WTC11 (cell line): Measurements from ENCODE around the gene CSNK2A2. TPM values are rescaled to one million over a fixed set of nuclear protein-coding genes. Genes with fewer than 3 reads are reported as not detected.

Experiments
- ATAC-seq: fragments of 200-7000 bp; cut with Tn5 transposase; 2 replicates; pipeline ENCODE4 v1.10.0; 2021; ENCODE audit warnings: mild to moderate bottlenecking, moderate library complexity
- CTCF ChIA-PET: fragments of 300-600 bp; sonication (Branson Sonifier 250); formaldehyde crosslinking; loops from one replicate; lab custom pipeline; 2021; ENCODE audit warnings: antibody characterized with exemption; lab: Charles Lee
- POLR2A ChIA-PET: fragments of 350-600 bp; sonication (Branson Sonifier 250); formaldehyde crosslinking; loops from one replicate; lab custom pipeline; 2021; ENCODE audit warnings: antibody characterized with exemption; lab: Charles Lee
- DNase-seq: peaks from one replicate; pipeline ENCODE4 v3.0.0; 2021; ENCODE audit warnings: low spot score
- H3K27ac Mint-ChIP-seq: 2 replicates; pipeline ENCODE4 v1.8.0; 2021; ENCODE audit warnings: mixed read lengths
- H3K27me3 Mint-ChIP-seq: 2 replicates; pipeline ENCODE4 v1.8.0; 2021; ENCODE audit warnings: low read depth, mild to moderate bottlenecking, moderate library complexity, mixed read lengths
- H3K36me3 Mint-ChIP-seq: 2 replicates; pipeline ENCODE4 v1.8.0; 2021; ENCODE audit warnings: mixed read lengths
- H3K4me1 Mint-ChIP-seq: 2 replicates; pipeline ENCODE4 v1.8.0; 2022; ENCODE audit warnings: mixed read lengths
- H3K4me3 Mint-ChIP-seq: 2 replicates; pipeline ENCODE4 v1.8.0; 2021; ENCODE audit warnings: mild to moderate bottlenecking, moderate library complexity, mixed read lengths
- H3K9me3 Mint-ChIP-seq: 2 replicates; pipeline ENCODE4 v1.8.0; 2021; ENCODE audit warnings: mixed read lengths
- CBFB ChIP-seq: sonication (generic); formaldehyde crosslinking; IDR thresholded peaks from 2 replicates; pipeline ENCODE4 v1.8.1; 2022; ENCODE audit warnings: mild to moderate bottlenecking, low read depth, missing genetic modification reagents
- ESRRA ChIP-seq: sonication (generic); formaldehyde crosslinking; IDR thresholded peaks from 2 replicates; pipeline ENCODE4 v1.8.1; 2022; ENCODE audit warnings: mild to moderate bottlenecking, missing genetic modification reagents, borderline replicate concordance
- FOXJ3 ChIP-seq: sonication (generic); formaldehyde crosslinking; IDR thresholded peaks from 2 replicates; pipeline ENCODE4 v1.9.0; 2021; ENCODE audit warnings: missing genetic modification reagents, mild to moderate bottlenecking, borderline replicate concordance
- GRHL2 ChIP-seq: fragments of 250-450 bp; sonication (Bioruptor Pico); IDR thresholded peaks from 2 replicates; pipeline ENCODE4 v1.8.0; 2022; ENCODE audit warnings: mild to moderate bottlenecking, moderate library complexity; ENCODE audit not compliant: insufficient replicate concordance, severe bottlenecking
- IRF1 ChIP-seq: sonication (generic); formaldehyde crosslinking; IDR thresholded peaks from 2 replicates; pipeline ENCODE4 v1.8.0; 2023; ENCODE audit warnings: missing genetic modification reagents
- MYBL2 ChIP-seq: sonication (generic); formaldehyde crosslinking; IDR thresholded peaks from 2 replicates; pipeline ENCODE4 v1.8.1; 2023; ENCODE audit warnings: mild to moderate bottlenecking, moderate library complexity, missing genetic modification reagents
- NR3C1 ChIP-seq: sonication (generic); formaldehyde crosslinking; conservative IDR thresholded peaks from 2 replicates; pipeline ENCODE4 v1.8.1; 2023; ENCODE audit warnings: low read depth, mild to moderate bottlenecking, missing genetic modification reagents
- PREB ChIP-seq: sonication (generic); formaldehyde crosslinking; IDR thresholded peaks from 2 replicates; pipeline ENCODE4 v1.8.1; 2022; ENCODE audit warnings: mild to moderate bottlenecking, missing genetic modification reagents, moderate library complexity, borderline replicate concordance
- PRRX2 ChIP-seq: fragments of 250-450 bp; sonication (Bioruptor Pico); IDR thresholded peaks from 2 replicates; pipeline ENCODE4 v1.8.0; 2021; ENCODE audit warnings: mild to moderate bottlenecking
- TEAD1 ChIP-seq: sonication (generic); formaldehyde crosslinking; IDR thresholded peaks from 2 replicates; pipeline ENCODE4 v1.8.0; 2022; ENCODE audit warnings: mild to moderate bottlenecking, missing genetic modification reagents
- USF1 ChIP-seq: sonication (generic); formaldehyde crosslinking; IDR thresholded peaks from 2 replicates; pipeline ENCODE4 v1.8.0; 2022; ENCODE audit warnings: mild to moderate bottlenecking, missing genetic modification reagents
- ZNF219 ChIP-seq: sonication (generic); formaldehyde crosslinking; IDR thresholded peaks from 2 replicates; pipeline ENCODE4 v1.8.0; 2023; ENCODE audit warnings: missing genetic modification reagents, mild to moderate bottlenecking, borderline replicate concordance
- ZNF281 ChIP-seq: sonication (generic); formaldehyde crosslinking; IDR thresholded peaks from 2 replicates; pipeline ENCODE4 v1.8.0; 2023; ENCODE audit warnings: mild to moderate bottlenecking, missing genetic modification reagents
- ZNF396 ChIP-seq: fragments of 250-450 bp; sonication (Bioruptor Pico); IDR thresholded peaks from 2 replicates; pipeline ENCODE4 v1.8.0; 2021; ENCODE audit warnings: mild to moderate bottlenecking, moderate library complexity, borderline replicate concordance
- ZSCAN18 ChIP-seq: fragments of 250-450 bp; sonication (Bioruptor Pico); IDR thresholded peaks from 2 replicates; pipeline ENCODE4 v2.1.2; 2022; ENCODE audit warnings: mild to moderate bottlenecking, moderate library complexity
- total RNA-seq: library from RNA; stranded (reverse); gene quantifications from 3 replicates; pipeline ENCODE4 v1.2.3, GENCODE V29; 2021

The CSNK2A2 gene
- total RNA-seq, 1 experiment from 2014 or later, result 114 TPM

GRCh38 chr16:58128711-58129096 is 69.2 kb downstream of the CSNK2A2 start (continued):
- TF ChIP-seq ZNF281 (CRISPR knock-in tag), result no peak
- TF ChIP-seq USF1 (CRISPR knock-in tag), result no peak

- Mint-ChIP-seq H3K4me3 (peak overlapping the region; percentile 87), H3K27me3 (no peaks in the 10 kb centered on the region), H3K36me3 (no peaks in the 10 kb centered on the region), H3K9me3 (no peaks in the 10 kb centered on the region), H3K4me1 (peaks cover 29% of the 10 kb centered on the region), H3K27ac (peak overlapping the region; percentile 63; the same call in 1 of the 2 replicates)
- DNase-seq (no peak), ATAC-seq (no peak)
- ChIA-PET POLR2A (interaction anchor here (1.1 to 2.9 kb wide), 3 partner anchors 7 to 101 kb away, joined by 3 to 29 read pairs (median 4); partner anchors contain the start of gene MMP15), CTCF (interaction anchor here (0.6 to 3.3 kb wide), 10 partner anchors 21 to 110 kb away, joined by 3 to 17 read pairs (median 8); partner anchors contain the start of gene MMP15)
- TF ChIP-seq ZNF219 (CRISPR knock-in tag) (no peak), NR3C1 (no peak), ZNF396 (CRISPR knock-in tag) (no peak), TEAD1 (CRISPR knock-in tag) (no peak), MYBL2 (CRISPR knock-in tag) (no peak), CBFB (CRISPR knock-in tag) (no peak), PREB (CRISPR knock-in tag) (no peak), IRF1 (CRISPR knock-in tag) (no peak), GRHL2 (CRISPR knock-in tag) (no peak), FOXJ3 (CRISPR knock-in tag) (no peak), ESRRA (CRISPR knock-in tag) (no peak), ZSCAN18 (CRISPR knock-in tag) (no peak)
Observed at GRCh38 chr16:58128181-58128631, 69.7 kb downstream of the CSNK2A2 start.

- DNase-seq, result no peak
- Mint-ChIP-seq H3K27me3 (no peaks in the 10 kb centered on the region), H3K4me3 (peak overlapping the region; percentile 87), H3K36me3 (no peaks in the 10 kb centered on the region), H3K4me1 (peaks cover 29% of the 10 kb centered on the region), H3K9me3 (no peaks in the 10 kb centered on the region), H3K27ac (no peak overlapping the region)
- TF ChIP-seq PRRX2, result no peak
- ATAC-seq, result no peak
- CTCF ChIA-PET, result interaction anchor here (0.6 to 3.3 kb wide), 11 partner anchors 21 to 209 kb away, joined by 3 to 15 read pairs (median 4); partner anchors contain the start of gene MMP15
- POLR2A ChIA-PET, result interaction anchor here (2.9 kb wide), 1 partner anchor 101 kb away, joined by 29 read pairs; the partner anchor contains the start of gene MMP15
Observed at GRCh38 chr16:58127634-58128033, 70.3 kb downstream of the CSNK2A2 start.
